H9 (cell line): ENCODE measurements around the gene CDH4. TPM values are rescaled to one million over a fixed set of nuclear protein-coding genes. Genes with fewer than 3 reads are reported as not detected.

Experiments used
- DNase-seq: peaks from one replicate; pipeline ENCODE4 v3.0.0-alpha.2; 2017
- H2AFZ ChIP-seq: one replicate; pipeline ENCODE4 v1.6.1; 2013; ENCODE audit warnings: mild to moderate bottlenecking, low read length, control low read depth, moderate library complexity
- H2AK5ac ChIP-seq: 2 replicates; pipeline ENCODE4 v1.6.1; 2013; ENCODE audit warnings: low read length, control low read depth, mixed read lengths; ENCODE audit not compliant: insufficient read length
- H2BK120ac ChIP-seq: one replicate; pipeline ENCODE4 v1.6.1; 2013; ENCODE audit warnings: low read depth, mild to moderate bottlenecking, low read length, control low read depth, inconsistent platforms; ENCODE audit not compliant: poor library complexity, severe bottlenecking
- H2BK12ac ChIP-seq: 2 replicates; pipeline ENCODE4 v1.6.1; 2013; ENCODE audit warnings: low read length, control low read depth, mixed read lengths, low read depth; ENCODE audit not compliant: insufficient read length
- H2BK15ac ChIP-seq: 2 replicates; pipeline ENCODE4 v1.6.1; 2013; ENCODE audit warnings: low read depth, low read length, control low read depth
- H2BK20ac ChIP-seq: one replicate; pipeline ENCODE4 v1.6.1; 2013; ENCODE audit warnings: low read depth, mild to moderate bottlenecking, low read length, control low read depth, inconsistent platforms; ENCODE audit not compliant: poor library complexity, severe bottlenecking
- H2BK5ac ChIP-seq: 2 replicates; pipeline ENCODE4 v1.6.1; 2013; ENCODE audit warnings: low read length, control low read depth, mixed read lengths; ENCODE audit not compliant: insufficient read length
- H3K14ac ChIP-seq: 2 replicates; pipeline ENCODE4 v1.6.1; 2013; ENCODE audit warnings: low read length, control low read depth; ENCODE audit not compliant: insufficient read depth
- H3K18ac ChIP-seq: 2 replicates; pipeline ENCODE4 v1.6.1; 2013; ENCODE audit warnings: low read depth, mild to moderate bottlenecking, mixed read lengths, low read length, control low read depth; ENCODE audit not compliant: insufficient read length
- H3K23ac ChIP-seq: 2 replicates; pipeline ENCODE4 v1.6.1; 2013; ENCODE audit warnings: low read length, control low read depth, mixed read lengths, low read depth; ENCODE audit not compliant: insufficient read length
- H3K23me2 ChIP-seq: 2 replicates; pipeline ENCODE4 v1.6.1; 2013; ENCODE audit warnings: low read depth, mild to moderate bottlenecking, mixed read lengths, low read length, control low read depth; ENCODE audit not compliant: insufficient read length, poor library complexity, severe bottlenecking
- H3K27ac ChIP-seq: 2 replicates; pipeline ENCODE4 v1.5.1; 2013; ENCODE audit warnings: low read length, control low read depth, mixed read lengths, low read depth; ENCODE audit not compliant: insufficient read length
- H3K27me3 ChIP-seq: 2 replicates; pipeline ENCODE4 v1.6.1; 2013; ENCODE audit warnings: low read length, control low read depth, inconsistent platforms; ENCODE audit not compliant: insufficient read depth
- H3K4ac ChIP-seq: 2 replicates; pipeline ENCODE4 v1.6.1; 2013; ENCODE audit warnings: low read depth, mild to moderate bottlenecking, control low read depth, inconsistent platforms, low read length, moderate library complexity
- H3K4me1 ChIP-seq: 2 replicates; pipeline ENCODE4 v1.6.1; 2013; ENCODE audit warnings: low read length, control low read depth, inconsistent platforms; ENCODE audit not compliant: insufficient read depth
- H3K4me2 ChIP-seq: 2 replicates; pipeline ENCODE4 v1.6.1; 2013; ENCODE audit warnings: low read length, control low read depth, mixed read lengths; ENCODE audit not compliant: insufficient read length, insufficient read depth
- H3K56ac ChIP-seq: 2 replicates; pipeline ENCODE4 v1.6.1; 2013; ENCODE audit warnings: low read depth, mild to moderate bottlenecking, mixed read lengths, low read length, control low read depth; ENCODE audit not compliant: insufficient read length
- H3K79me1 ChIP-seq: 2 replicates; pipeline ENCODE4 v1.6.1; 2013; ENCODE audit warnings: low read depth, mild to moderate bottlenecking, moderate library complexity, low read length, control low read depth, inconsistent platforms; ENCODE audit not compliant: insufficient read depth, poor library complexity, severe bottlenecking
- H3K79me2 ChIP-seq: 2 replicates; pipeline ENCODE4 v1.6.1; 2013; ENCODE audit warnings: low read length, control low read depth, inconsistent platforms; ENCODE audit not compliant: insufficient read depth
- H3K9ac ChIP-seq: 2 replicates; pipeline ENCODE4 v1.6.1; 2013; ENCODE audit warnings: low read length, control low read depth, mixed read lengths; ENCODE audit not compliant: insufficient read length; ENCODE audit errors: extremely low read depth
- H3K9me3 ChIP-seq: one replicate; pipeline ENCODE4 v1.6.1; 2013; ENCODE audit warnings: low read depth, low read length, inconsistent platforms; ENCODE audit not compliant: control insufficient read depth
- H3T11ph ChIP-seq: one replicate; pipeline ENCODE4 v1.6.1; 2013; ENCODE audit warnings: mild to moderate bottlenecking, low read length, control low read depth, inconsistent platforms
- H4K20me1 ChIP-seq: one replicate; pipeline ENCODE4 v1.6.1; 2013; ENCODE audit not compliant: control insufficient read depth, insufficient read length, insufficient read depth
- H4K5ac ChIP-seq: 2 replicates; pipeline ENCODE4 v1.6.1; 2013; ENCODE audit warnings: low read depth, mild to moderate bottlenecking, mixed read lengths, low read length, control low read depth; ENCODE audit not compliant: insufficient read length
- H4K8ac ChIP-seq: replicated peaks from 2 replicates; pipeline ENCODE4 v1.6.1; 2013; ENCODE audit warnings: low read length, control low read depth, mixed read lengths, low read depth; ENCODE audit not compliant: insufficient read length
- H4K91ac ChIP-seq: 2 replicates; pipeline ENCODE4 v1.6.1; 2013; ENCODE audit warnings: low read depth, mild to moderate bottlenecking, moderate library complexity, mixed read lengths, low read length, control low read depth; ENCODE audit not compliant: insufficient read length
- H3K27ac Mint-ChIP-seq, 3 experiments: 2 replicates in 2 of 3; 3 replicates in 1 of 3; pipeline ENCODE4 v1.8.0; 2020 to 2021; ENCODE audit warnings: mixed read lengths in 3 of 3, mild to moderate bottlenecking in 1 of 3, moderate library complexity in 1 of 3
- H3K27me3 Mint-ChIP-seq: 2 replicates; pipeline ENCODE4 v1.8.0; 2021; ENCODE audit warnings: low read depth, mild to moderate bottlenecking, moderate library complexity, mixed read lengths
- H3K36me3 Mint-ChIP-seq, 3 experiments: 2 replicates in 2 of 3; 3 replicates in 1 of 3; pipeline ENCODE4 v1.8.0; 2020 to 2021; ENCODE audit warnings: low read depth in 3 of 3, mixed read lengths in 3 of 3; ENCODE audit not compliant: insufficient read depth in 1 of 3
- H3K4me1 Mint-ChIP-seq, 2 experiments: 2 replicates each; pipeline ENCODE4 v1.8.0; 2020; ENCODE audit warnings: mixed read lengths in 2 of 2
- H3K4me3 Mint-ChIP-seq, 2 experiments: 2 replicates in 1 of 2; 3 replicates in 1 of 2; pipeline ENCODE4 v1.8.0; 2020 to 2021; ENCODE audit warnings: mild to moderate bottlenecking in 2 of 2, mixed read lengths in 2 of 2, moderate library complexity in 1 of 2
- H3K9me3 Mint-ChIP-seq, 2 experiments: 2 replicates in 1 of 2; 3 replicates in 1 of 2; pipeline ENCODE4 v1.8.0; 2020; ENCODE audit warnings: mild to moderate bottlenecking in 2 of 2, mixed read lengths in 2 of 2, moderate library complexity in 1 of 2
- CTCF ChIP-seq: fragments of 200-600 bp; sonication (generic); conservative IDR thresholded peaks from 3 replicates; pipeline ENCODE4 v1.8.0; 2021; ENCODE audit warnings: antibody characterized with exemption, mild to moderate bottlenecking
- WGBS: extraction: QIAGEN DNeasy Blood & Tissue Kit; methylation state at CpG from one replicate; pipeline ENCODE4 v1.1.7; 2013; ENCODE audit warnings: missing lambda C conversion rate, low lambda C conversion rate, mixed read lengths; ENCODE audit not compliant: insufficient read length; ENCODE audit errors: extremely low coverage; 5-methylcytosine and 5-hydroxymethylcytosine counted together
- total RNA-seq: library from RNA; stranded (reverse); gene quantifications from 2 replicates; pipeline ENCODE4 v1.2.1, GENCODE V29; 2021

Gene CDH4
- total RNA-seq, 1 experiment from 2014 or later: 3.0 TPM

DNA sequence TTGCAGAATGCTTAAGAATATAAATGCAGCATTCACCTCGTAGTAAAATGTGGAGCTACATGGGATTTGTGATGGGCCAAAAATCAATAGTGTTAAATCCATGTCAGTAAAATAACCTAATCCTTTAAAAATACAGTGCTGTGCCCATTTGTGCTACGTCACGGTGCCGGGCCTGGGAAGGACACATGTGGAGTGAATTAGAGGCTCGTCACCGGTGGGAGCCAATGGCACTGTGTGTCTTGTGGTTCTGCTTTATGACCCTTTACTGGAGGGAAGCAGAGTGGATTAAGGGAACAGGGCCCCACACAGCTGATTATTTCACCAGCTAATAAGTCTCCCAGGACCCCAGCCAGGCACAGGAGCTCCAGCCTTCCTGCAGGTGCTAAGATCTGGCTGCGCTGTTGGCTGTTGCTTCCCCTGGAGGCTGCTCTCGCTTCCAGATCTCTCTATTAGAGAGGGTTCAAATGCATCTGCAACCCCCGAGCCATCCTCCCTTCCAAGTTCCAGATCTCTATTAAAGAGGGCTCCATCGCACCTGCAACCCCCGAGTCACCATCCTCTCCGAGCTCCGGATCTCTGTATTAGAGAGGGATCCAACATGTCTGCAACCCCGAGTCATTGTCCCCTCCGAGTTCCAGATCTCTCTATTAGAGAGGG lies 405.8 kb downstream of the CDH4 start:
- peaks cover 0 to 3% of the 10 kb centered on the region in 2 experiments; a peak in 2 of 4 replicates for H3K4me1 Mint-ChIP-seq
- H3K18ac ChIP-seq: no peak overlapping the region
- no peak overlapping the region; the same call in 1 of the 2 replicates for H2BK15ac ChIP-seq
- H3K56ac ChIP-seq: no peak overlapping the region
- no peak overlapping the region for H3K27ac ChIP-seq
- no peaks in the 10 kb centered on the region for H3K79me1 ChIP-seq
- no peak overlapping the region for H3K4me2 ChIP-seq
- H3K4me3 Mint-ChIP-seq: no peak overlapping the region
- no peak overlapping the region for H3K4ac ChIP-seq
- H3K36me3 Mint-ChIP-seq: peaks cover 0 to 6% (median 5%) of the 10 kb centered on the region in 3 experiments; a peak in 3 of 7 replicates
- H3K9ac ChIP-seq: no peak overlapping the region
- H3K23ac ChIP-seq: no peak overlapping the region
- no peak overlapping the region; a peak in 1 of 7 replicates for H3K27ac Mint-ChIP-seq
- peaks cover 6% of the 10 kb centered on the region in 2 experiments for H3K9me3 Mint-ChIP-seq
- no peak overlapping the region for H2BK5ac ChIP-seq
- H3K23me2 ChIP-seq: no peaks in the 10 kb centered on the region
- no CpG with 5 or more reads among the region's 15 CpGs for WGBS
- H3K9me3 ChIP-seq: no peaks in the 10 kb centered on the region
- no peak overlapping the region for H4K8ac ChIP-seq
- no peak for DNase-seq
- H3K27me3 Mint-ChIP-seq: peaks cover 41% of the 10 kb centered on the region
- H4K5ac ChIP-seq: no peak overlapping the region
- H2BK20ac ChIP-seq: no peak overlapping the region
- no peak overlapping the region for H2BK120ac ChIP-seq
- no peaks in the 10 kb centered on the region for H4K20me1 ChIP-seq
- no peak overlapping the region for H2AK5ac ChIP-seq
- no peak overlapping the region for H2AFZ ChIP-seq
- H3T11ph ChIP-seq: no peak overlapping the region
- H4K91ac ChIP-seq: no peak overlapping the region
- H3K4me1 ChIP-seq: no peaks in the 10 kb centered on the region
- no peak overlapping the region for H2BK12ac ChIP-seq
- TF ChIP-seq CTCF: no peak
- H3K27me3 ChIP-seq: peaks cover 4% of the 10 kb centered on the region; the same call in 1 of the 2 replicates
- no peak overlapping the region for H3K14ac ChIP-seq
- H3K79me2 ChIP-seq: no peaks in the 10 kb centered on the region
